Epithelial cell of proximal tubule (primary cell): ENCODE data around the gene LMBRD2. TPM values are rescaled to one million over a fixed set of nuclear protein-coding genes. Genes with fewer than 3 reads are reported as not detected.

Experiments
- DNase-seq: peaks from one replicate; pipeline ENCODE4 v3.0.0-alpha.2; 2011; ENCODE audit warnings: low read depth
- H3K4me3 ChIP-seq: 2 replicates; pipeline ENCODE4 v1.5.1; 2011; ENCODE audit warnings: low read depth, mild to moderate bottlenecking, low read length
- total RNA-seq: library from RNA; depleted of rRNA; stranded (reverse); fragments of >200 nt; gene quantifications from 2 replicates; pipeline ENCODE4 v1.2.3, GENCODE V29; 2015
- TF ChIP-seq, protein P1 (sequence below): conservative IDR thresholded peaks from 2 replicates; pipeline ENCODE4 v1.5.1; 2012; ENCODE audit warnings: low read depth, mild to moderate bottlenecking, low read length

LMBRD2 gene
- total RNA-seq, 1 donor from 2014 or later: 2.7 TPM

DNA sequence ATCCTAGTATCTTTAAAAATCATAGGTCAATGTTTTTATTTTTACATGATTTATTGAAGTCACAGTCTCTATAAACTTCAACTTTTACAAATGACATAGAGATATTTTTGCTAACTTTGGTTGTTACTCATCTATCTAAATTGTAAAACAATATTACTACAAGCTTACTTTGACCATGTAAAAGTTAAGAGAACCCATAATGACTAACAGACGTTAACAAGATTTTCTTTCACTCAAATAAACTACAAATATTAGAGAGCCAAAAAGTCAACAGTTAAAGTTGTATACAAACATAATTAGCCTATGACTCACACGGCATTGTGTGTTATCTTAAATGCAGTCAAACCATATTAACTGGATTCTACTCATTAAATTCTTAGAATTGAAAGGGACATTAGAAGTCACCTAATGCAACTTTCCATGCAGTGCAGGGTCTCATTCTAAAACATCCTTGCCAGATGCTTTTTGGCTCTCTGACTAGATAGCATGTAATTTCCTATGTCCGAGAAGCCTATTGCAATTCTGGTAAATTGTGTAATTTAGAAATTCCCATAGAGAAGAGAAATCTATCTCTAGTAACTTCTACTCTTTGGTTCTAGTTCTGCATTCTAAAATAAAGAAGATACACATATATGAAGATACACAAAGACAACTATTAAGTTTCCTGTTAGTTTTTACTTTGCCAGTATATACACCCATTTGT lies 42.8 kb downstream of the LMBRD2 start:
- DNase-seq: no peak
- TF ChIP-seq, protein P1, sequence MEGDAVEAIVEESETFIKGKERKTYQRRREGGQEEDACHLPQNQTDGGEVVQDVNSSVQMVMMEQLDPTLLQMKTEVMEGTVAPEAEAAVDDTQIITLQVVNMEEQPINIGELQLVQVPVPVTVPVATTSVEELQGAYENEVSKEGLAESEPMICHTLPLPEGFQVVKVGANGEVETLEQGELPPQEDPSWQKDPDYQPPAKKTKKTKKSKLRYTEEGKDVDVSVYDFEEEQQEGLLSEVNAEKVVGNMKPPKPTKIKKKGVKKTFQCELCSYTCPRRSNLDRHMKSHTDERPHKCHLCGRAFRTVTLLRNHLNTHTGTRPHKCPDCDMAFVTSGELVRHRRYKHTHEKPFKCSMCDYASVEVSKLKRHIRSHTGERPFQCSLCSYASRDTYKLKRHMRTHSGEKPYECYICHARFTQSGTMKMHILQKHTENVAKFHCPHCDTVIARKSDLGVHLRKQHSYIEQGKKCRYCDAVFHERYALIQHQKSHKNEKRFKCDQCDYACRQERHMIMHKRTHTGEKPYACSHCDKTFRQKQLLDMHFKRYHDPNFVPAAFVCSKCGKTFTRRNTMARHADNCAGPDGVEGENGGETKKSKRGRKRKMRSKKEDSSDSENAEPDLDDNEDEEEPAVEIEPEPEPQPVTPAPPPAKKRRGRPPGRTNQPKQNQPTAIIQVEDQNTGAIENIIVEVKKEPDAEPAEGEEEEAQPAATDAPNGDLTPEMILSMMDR: no peak
- H3K4me3 ChIP-seq: no peak overlapping the region

DNA sequence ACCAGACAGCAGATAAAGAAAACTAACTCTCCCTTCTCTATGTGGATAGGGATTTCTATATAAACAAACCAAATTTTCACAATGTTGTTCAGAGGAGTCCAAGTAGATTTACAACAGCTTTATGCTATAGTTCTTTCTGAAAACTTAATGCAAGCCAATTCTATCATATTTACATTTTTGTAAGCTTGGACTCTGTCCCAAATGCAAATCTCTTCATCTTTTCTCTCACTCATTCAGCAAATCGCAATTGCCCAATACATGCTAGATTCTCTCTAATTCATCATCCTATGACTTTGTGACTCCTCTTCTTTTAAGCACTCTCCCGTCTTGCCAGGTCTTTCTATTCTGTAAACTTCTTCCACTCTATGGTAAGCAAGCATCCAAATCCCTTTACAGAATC lies 45.9 kb downstream of the LMBRD2 start:
- TF ChIP-seq, protein P1: no peak
- no peak for DNase-seq
- H3K4me3 ChIP-seq: no peak overlapping the region

DNA sequence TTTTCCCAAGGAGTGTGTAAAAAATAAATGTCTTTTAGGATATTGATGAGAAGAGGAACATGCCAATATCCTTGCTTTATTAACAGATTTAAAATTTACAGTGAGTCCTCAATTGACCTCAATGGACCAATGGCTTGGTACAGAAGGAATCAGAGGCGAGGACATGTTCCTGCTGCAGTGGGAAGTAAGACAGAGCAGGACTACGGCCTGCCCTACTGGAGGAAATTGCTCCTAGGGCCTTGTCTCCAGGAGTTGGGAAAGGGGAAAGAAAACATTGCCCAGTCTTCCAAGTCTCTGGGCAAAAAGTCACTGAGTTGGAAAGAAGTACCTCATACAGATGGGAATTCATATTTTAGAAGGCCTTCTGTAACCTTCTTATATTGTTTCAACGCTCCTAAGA lies 51.9 kb downstream of the LMBRD2 start:
- H3K4me3 ChIP-seq: no peak overlapping the region
- DNase-seq: no peak
- TF ChIP-seq, protein P1: no peak

DNA sequence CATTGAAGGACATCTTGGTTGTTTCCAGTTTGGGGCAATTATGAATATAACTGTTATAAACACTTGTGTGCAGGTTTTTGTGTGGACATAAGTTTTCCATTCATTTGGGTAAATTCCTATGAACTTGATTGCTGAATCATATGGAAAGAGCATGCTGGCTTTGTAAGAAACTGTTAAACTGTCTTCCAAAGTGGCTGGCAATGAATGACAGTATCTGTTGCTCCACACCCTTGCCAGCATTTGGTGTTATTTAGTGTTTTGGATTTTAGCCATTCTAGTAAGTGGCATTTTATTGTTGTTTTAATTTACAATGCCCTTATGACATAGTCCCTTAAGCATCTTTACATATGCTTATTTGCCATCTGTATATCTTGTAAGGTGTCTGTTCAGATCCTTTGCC lies 55.2 kb downstream of the LMBRD2 start:
- no peak overlapping the region for H3K4me3 ChIP-seq
- DNase-seq: no peak
- TF ChIP-seq, protein P1: no peak

DNA sequence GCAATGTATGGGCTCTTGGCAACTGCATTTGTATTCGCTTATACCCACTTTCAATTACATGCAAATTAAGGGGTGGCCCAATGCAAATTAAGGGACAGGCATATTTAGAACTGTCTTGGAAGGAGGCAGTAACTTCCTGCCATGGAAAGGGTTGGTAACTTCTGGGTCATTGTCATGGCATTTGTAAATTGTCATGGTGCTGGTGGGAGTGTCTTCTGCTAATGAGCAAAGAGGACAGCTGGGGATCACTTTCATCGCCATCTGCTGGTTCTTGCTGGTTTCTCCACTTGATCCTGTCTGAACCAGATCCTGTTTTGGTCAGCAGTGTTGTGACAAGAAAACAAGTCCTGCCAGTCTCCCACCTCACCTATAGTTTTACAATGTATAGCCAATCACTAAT lies 61.7 kb downstream of the LMBRD2 start:
- TF ChIP-seq, protein P1: peak; percentile 59
- DNase-seq: no peak
- H3K4me3 ChIP-seq: no peak overlapping the region

GRCh38 chr5:36079200-36079781 lies 72.4 kb downstream of the LMBRD2 start:
- peak; percentile 6 for DNase-seq
- TF ChIP-seq, protein P1: peak; percentile 77
- H3K4me3 ChIP-seq: no peak overlapping the region

- H3K4me3 ChIP-seq: no peak overlapping the region
- DNase-seq: no peak
- TF ChIP-seq, protein P1: no peak
Measured at GRCh38 chr5:36078430-36078829, 73.3 kb downstream of the LMBRD2 start.
